Stimulated activated naive CD8-positive, alpha-beta T cell treated with anti-CD3 and anti-CD28 coated beads, Interleukin-15, Interleukin-2, amounts not matched to agents 100 ng/mL and 50 ng/mL, for 24 hours (primary cell): ENCODE data around the gene ALKBH8.

ENCODE experiments used
- H3K27ac Mint-ChIP-seq: one replicate; pipeline ENCODE4 v1.8.0; 2021; ENCODE audit warnings: mild to moderate bottlenecking, mixed read lengths
- H3K27me3 Mint-ChIP-seq: one replicate; pipeline ENCODE4 v1.8.0; 2021; ENCODE audit warnings: mixed read lengths
- H3K36me3 Mint-ChIP-seq: one replicate; pipeline ENCODE4 v1.8.0; 2021; ENCODE audit warnings: low read depth, mixed read lengths
- H3K4me1 Mint-ChIP-seq: one replicate; pipeline ENCODE4 v1.8.0; 2021; ENCODE audit warnings: low read depth, mixed read lengths
- H3K4me3 Mint-ChIP-seq: one replicate; pipeline ENCODE4 v1.8.0; 2021; ENCODE audit warnings: mild to moderate bottlenecking, mixed read lengths
- H3K9me3 Mint-ChIP-seq: one replicate; pipeline ENCODE4 v1.8.0; 2021; ENCODE audit warnings: mixed read lengths

Gene ALKBH8

GRCh38 chr11:107453594-107454286 lies 111.8 kb downstream of the ALKBH8 start:
- Mint-ChIP-seq H3K4me3 (no peak overlapping the region), H3K36me3 (peaks cover 41% of the 10 kb centered on the region)

More at GRCh38 chr11:107453594-107454286, 111.8 kb downstream of the ALKBH8 start:
- Mint-ChIP-seq H3K27me3 (no peaks in the 10 kb centered on the region), H3K4me1 (peaks cover 43% of the 10 kb centered on the region), H3K9me3 (no peaks in the 10 kb centered on the region), H3K27ac (no peak overlapping the region)
